Endothelial cell of umbilical vein (primary cell): ENCODE data around the gene XKRX.

ENCODE experiments used
- CTCF ChIP-seq, 2 donors: IDR thresholded peaks; 1 replicate in 1 of 2; 2 replicates in 1 of 2; pipeline ENCODE4 v1.5.1; 2011; ENCODE audit warnings: low read length in 2 of 2, mild to moderate bottlenecking in 2 of 2, moderate library complexity in 2 of 2, control low read depth in 1 of 2, inconsistent platforms in 1 of 2, low read depth in 1 of 2; ENCODE audit not compliant: insufficient read depth in 1 of 2; ENCODE audit errors: extremely low read depth in 1 of 2
- EZH2 ChIP-seq: IDR thresholded peaks from 2 replicates; pipeline ENCODE4 v1.6.1; 2012; ENCODE audit warnings: borderline replicate concordance, low read depth, mild to moderate bottlenecking, moderate library complexity, low read length, inconsistent platforms; ENCODE audit not compliant: severe bottlenecking
- FOS ChIP-seq: IDR thresholded peaks from 2 replicates; pipeline ENCODE4 v1.6.1; 2011; ENCODE audit warnings: mild to moderate bottlenecking, low read length, moderate library complexity, borderline replicate concordance; ENCODE audit not compliant: insufficient read depth
- GATA2 ChIP-seq: IDR thresholded peaks from 2 replicates; pipeline ENCODE4 v1.7.0; 2011; ENCODE audit warnings: low read depth, mild to moderate bottlenecking, moderate library complexity, mixed read lengths, low read length; ENCODE audit not compliant: insufficient read length, insufficient read depth
- JUN ChIP-seq: IDR thresholded peaks from 2 replicates; pipeline ENCODE4 v1.6.1; 2011; ENCODE audit warnings: borderline replicate concordance, low read depth; ENCODE audit not compliant: insufficient read length, insufficient read depth
- MAX ChIP-seq: IDR thresholded peaks from 2 replicates; pipeline ENCODE4 v1.6.1; 2011; ENCODE audit not compliant: insufficient read depth, insufficient read length
- POLR2A ChIP-seq: IDR thresholded peaks from 2 replicates; pipeline ENCODE4 v1.6.1; 2012; ENCODE audit warnings: low read depth, mild to moderate bottlenecking, control low read depth, low read length
- POLR2AphosphoS5 ChIP-seq: IDR thresholded peaks from 2 replicates; pipeline ENCODE4 v1.6.1; 2012; ENCODE audit warnings: low read depth, mild to moderate bottlenecking, control low read depth, low read length, moderate library complexity; ENCODE audit not compliant: insufficient read depth

DNA sequence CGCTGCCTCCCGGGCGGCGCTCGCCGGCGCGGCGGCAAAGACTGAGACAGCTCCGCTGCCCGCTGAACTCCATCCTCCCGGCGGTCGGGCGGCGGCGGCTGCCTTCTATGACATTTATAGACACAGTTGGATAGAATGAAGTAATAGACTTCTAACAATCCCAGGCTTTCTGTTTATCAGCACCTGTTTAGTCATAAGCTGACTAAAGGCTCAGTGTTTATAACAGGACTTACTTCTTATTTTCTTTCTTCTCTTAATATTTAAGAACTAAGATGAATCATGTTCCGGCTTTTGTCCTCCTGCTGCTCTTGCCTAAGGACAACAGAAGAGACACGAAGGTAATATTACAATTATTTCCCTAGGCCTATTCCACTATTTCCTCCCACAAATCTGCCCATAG is 44.7 kb upstream of the XKRX start:
- TF ChIP-seq POLR2A (no peak), CTCF (IDR thresholded peaks at IDR 0.05; ENCODE audit: extremely low read depth in 1 of 2, insufficient read depth in 1 of 2, low read depth in 1 of 2, low read length in 2 of 2) (no peak), POLR2AphosphoS5 (no peak), EZH2 (no peak), MAX (no peak), GATA2 (no peak), JUN (peak; percentile 43), FOS (peak; percentile 69)
